Heart right ventricle (tissue), 16 donors: ENCODE results near the gene COX20. TPM values are rescaled to one million over a fixed set of nuclear protein-coding genes. Genes with fewer than 3 reads are reported as not detected.

ENCODE experiments used
- ATAC-seq, 8 donors: fragments of 200-7000 bp; cut with Tn5 transposase; one replicate each; pipeline ENCODE4 v1.9.1; 2020; ENCODE audit warnings: mild to moderate bottlenecking in 8 of 8, moderate library complexity in 8 of 8, moderate number of reproducible peaks in 1 of 8
- DNase-seq, 2 donors: peaks; one replicate each; pipeline ENCODE4 v3.0.0-alpha.2; 2020
- H3K27ac ChIP-seq, 10 donors: fragments of 200-600 bp; sonication (generic) in 2 of 10; one replicate each; pipeline versions ENCODE4 v1.5.0 to v1.8.0; 2020 to 2022; ENCODE audit warnings: mild to moderate bottlenecking in 3 of 10
- H3K27me3 ChIP-seq, 7 donors: fragments of 200-600 bp; one replicate each; pipeline ENCODE4 v1.8.0; 2021 to 2022; ENCODE audit warnings: mild to moderate bottlenecking in 2 of 7
- H3K36me3 ChIP-seq, 9 donors: fragments of 200-600 bp; sonication (generic) in 1 of 9; one replicate each; pipeline versions ENCODE4 v1.5.0 to v1.8.0; 2020 to 2022; ENCODE audit warnings: mild to moderate bottlenecking in 2 of 9
- H3K4me1 ChIP-seq, 9 donors: fragments of 200-600 bp; sonication (generic) in 1 of 9; one replicate each; pipeline versions ENCODE4 v1.5.0 to v1.8.0; 2020 to 2022; ENCODE audit warnings: mild to moderate bottlenecking in 4 of 9
- H3K4me3 ChIP-seq, 10 donors: fragments of 200-600 bp; sonication (generic) in 2 of 10; one replicate each; pipeline versions ENCODE4 v1.5.0 to v1.8.0; 2020 to 2022; ENCODE audit warnings: mild to moderate bottlenecking in 7 of 10, moderate library complexity in 2 of 10
- H3K9me3 ChIP-seq, 11 donors: fragments of 200-600 bp in 10 of 11; sonication (generic) in 2 of 11; one replicate each; pipeline versions ENCODE4 v1.5.0 to v1.8.0; 2013 to 2022; ENCODE audit warnings: mild to moderate bottlenecking in 2 of 11, control low read depth in 1 of 11, moderate library complexity in 1 of 11
- CTCF ChIP-seq, 9 donors: fragments of 200-600 bp; sonication (generic) in 2 of 9; IDR thresholded peaks; one replicate each; pipeline versions ENCODE4 v1.5.0 to v1.8.0; 2021 to 2022; ENCODE audit warnings: antibody characterized with exemption in 9 of 9, mild to moderate bottlenecking in 5 of 9, moderate library complexity in 1 of 9
- WGBS, 2 donors: extraction: QIAGEN DNeasy Blood & Tissue Kit; methylation state at CpG; one replicate each; pipeline ENCODE4 v1.1.7; 2013; ENCODE audit warnings: inconsistent platforms in 1 of 2; 5-methylcytosine and 5-hydroxymethylcytosine counted together
- intact Hi-C, 10 donors: fragments of 100-400 bp; cut with DNase I; formaldehyde crosslinking; loops; one replicate each; pipeline versions ENCODE4 v1.11.1 to v1.14.2; 2022
- polyA plus RNA-seq, 2 donors: library from polyadenylated mRNA; stranded (reverse); fragments of 200-250 nt; gene quantifications; one replicate each; pipeline ENCODE4 v1.2.3, GENCODE V29; 2013
- total RNA-seq, 10 donors: library from RNA; stranded (reverse); fragmentation: NEBNext Ultra II Directional in 3 of 10; extraction: Animal tissue kit (Norgen Biotek cat#: 25700) in 3 of 10; gene quantifications; one replicate each; pipeline versions ENCODE4 v1.2.1 to v1.2.4, GENCODE V29; 2021 to 2023
- donor health status: Arrhythmogenic right ventricular cardiomyopathy.
- donor health status: ischemic (EF 13 %, LVEDD 7.1; RV severe dilation, severe dysfunction).
- donor health status: healthy with polysubstance abuse.
- donor health status: DM: no; HTN: yes; CAD: no.
- donor health status: DM: no; HTN: no; CAD: no.
- donor health status: ischemic (EF 25% LVEDD 6.9; RV normal size, moderate dysfunction).
- donor health status: ischemic (EF 25% LVEDD 5.7; RV mildly dilated, moderate dysfunction).
- donor health status: healthy.
- donor health status: DM: yes; HTN: yes; CAD: no.
- donor health status: Ischemic cardiomyopathy.
- donor health status: ischemic (EF 35%, LVEDD 5.7; RV mildly dilated, moderate dysfunction).
- donor health status: nonischemic (EF 11% LVEDD 7.7; RV severe dilation, severe dysfunction).
- donor health status: DM: yes; HTN: yes; CAD: no.
- donor health status: PGD.
- donor health status: ischemic (EF 29% LVEDD 5.4; RV normal size, mild dysfunction).
- donor health status: nonischemic (EF 23%, LVEDD 6.1; RV moderate dilation, normal function).

The COX20 gene
- total and polyA plus RNA-seq, 12 donors: 56.6 to 139 (median 64.4) TPM

- 93 to 94% methylated on average over 5 of the region's 5 CpGs for WGBS, 2 donors
- DNase-seq: no peak
- Histone ChIP-seq H3K27me3 (no peaks in the 10 kb centered on the region), H3K9me3 (no peaks in the 10 kb centered on the region), H3K27ac (no peak overlapping the region), H3K36me3 (no peaks in the 10 kb centered on the region), H3K4me1 (no peaks in the 10 kb centered on the region), H3K4me3 (no peak overlapping the region)
- ATAC-seq: no peak
- no peak for TF ChIP-seq CTCF (IDR thresholded peaks at IDR 0.05)
- intact Hi-C loops: no loop called here
Measured at GRCh38 chr1:244878681-244879080, 43.2 kb downstream of the COX20 start.

GRCh38 chr1:244881552-244882280 lies 46.3 kb downstream of the COX20 start:
- intact Hi-C loops: loop anchor here in 1 of 10 donors (5.0 kb wide), 1 partner anchor 71 kb away; no protein-coding TSS in a partner anchor
- no peaks in the 10 kb centered on the region for H3K9me3 ChIP-seq

GRCh38 chr1:244887281-244887680 lies 51.8 kb downstream of the COX20 start:
- Histone ChIP-seq H3K27me3 (no peaks in the 10 kb centered on the region), H3K27ac (no peak overlapping the region), H3K4me1 (no peaks in the 10 kb centered on the region), H3K9me3 (peaks cover 0 to 7% (median 0%) of the 10 kb centered on the region in 11 donors), H3K4me3 (no peak overlapping the region), H3K36me3 (no peaks in the 10 kb centered on the region)
- DNase-seq (no peak), ATAC-seq (no peak)
- WGBS, 2 donors: 92 to 94% methylated on average over 4 of the region's 4 CpGs
- intact Hi-C loops: no loop called here
- no peak for TF ChIP-seq CTCF (IDR thresholded peaks at IDR 0.05)

More at GRCh38 chr1:244881552-244882280, 46.3 kb downstream of the COX20 start:
- WGBS, 2 donors: 75 to 81% methylated on average over 11 of the region's 11 CpGs
- ATAC-seq (no peak), DNase-seq (no peak)
- no peaks in the 10 kb centered on the region for H3K4me1 ChIP-seq
- no peak overlapping the region for H3K27ac ChIP-seq
- H3K27me3 ChIP-seq: no peaks in the 10 kb centered on the region
- no peak overlapping the region for H3K4me3 ChIP-seq
- no peaks in the 10 kb centered on the region for H3K36me3 ChIP-seq
- TF ChIP-seq CTCF (IDR thresholded peaks at IDR 0.05): no peak

GRCh38 chr1:244893836-244894235 lies 58.4 kb downstream of the COX20 start:
- WGBS, 2 donors: 91 to 92% methylated on average over 7 of the region's 7 CpGs
- Histone ChIP-seq H3K27ac (no peak overlapping the region), H3K4me3 (no peak overlapping the region), H3K27me3 (no peaks in the 10 kb centered on the region), H3K36me3 (no peaks in the 10 kb centered on the region), H3K4me1 (no peaks in the 10 kb centered on the region), H3K9me3 (peaks cover 0 to under 1% (median 0%) of the 10 kb centered on the region in 11 donors)
- no peak for DNase-seq
- intact Hi-C loops: no loop called here
- ATAC-seq: no peak
- no peak for TF ChIP-seq CTCF (IDR thresholded peaks at IDR 0.05)

Other genes with a start within 250 kb of the COX20 start
- 10 to 100 TPM; 16.4 to 24.0 (median 21.0) TPM for gene DESI2, start 182.5 kb upstream of the COX20 start, total RNA-seq
- gene DESI2, start 182.5 kb upstream of the COX20 start, polyA plus RNA-seq: 10 to 100 TPM; 11.7 to 11.9 TPM
- gene HNRNPU, start 28.9 kb downstream of the COX20 start, total RNA-seq: 100 to 1,000 TPM; 158 to 200 (median 175) TPM
- 100 to 1,000 TPM in 1 of 2 donors, 10 to 100 TPM in 1; 91.0 to 107 TPM for gene HNRNPU, start 28.9 kb downstream of the COX20 start, polyA plus RNA-seq